ENCODE data around the gene STUM.
"Not testable (repeated sequence)": the region's sequence is repeated elsewhere in the genome, so short reads cannot be mapped to it uniquely, and the experiment has no call there.

STUM gene

DNA sequence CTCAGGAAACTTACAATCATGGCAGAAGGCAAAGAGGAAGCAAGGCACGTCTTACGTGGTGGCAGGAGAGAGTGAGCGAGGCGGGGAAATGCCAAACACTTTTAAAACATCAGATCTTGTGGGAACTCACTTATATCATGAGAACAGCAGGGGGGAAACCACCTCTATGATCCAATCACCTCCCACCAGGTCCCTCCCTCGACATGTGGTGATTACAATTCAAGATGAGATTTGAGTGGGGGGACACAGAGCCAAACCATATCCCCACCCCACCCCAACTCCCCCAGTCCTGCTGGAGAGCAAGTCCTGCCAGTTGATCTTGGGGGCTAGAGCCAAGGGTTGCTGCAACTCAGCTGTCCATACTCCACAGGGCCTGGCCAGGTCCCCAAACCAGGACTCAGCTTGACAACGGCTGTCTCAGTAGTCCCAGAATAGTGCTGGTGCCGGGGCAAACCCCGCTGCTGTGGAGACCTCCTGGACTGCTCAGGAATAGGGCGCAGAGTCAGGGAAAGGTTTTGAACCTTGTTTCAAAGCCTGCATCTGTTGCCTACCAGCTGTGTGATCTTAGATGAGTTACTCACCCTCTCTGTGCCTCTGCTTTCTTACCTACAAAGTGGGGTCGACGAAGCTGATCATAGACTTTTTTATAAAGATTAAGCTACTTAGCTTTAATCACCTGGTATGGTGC, 79.5 kb downstream of the STUM start:
- no peak for DNase-seq (ENCODE audit: low read depth)

DNA sequence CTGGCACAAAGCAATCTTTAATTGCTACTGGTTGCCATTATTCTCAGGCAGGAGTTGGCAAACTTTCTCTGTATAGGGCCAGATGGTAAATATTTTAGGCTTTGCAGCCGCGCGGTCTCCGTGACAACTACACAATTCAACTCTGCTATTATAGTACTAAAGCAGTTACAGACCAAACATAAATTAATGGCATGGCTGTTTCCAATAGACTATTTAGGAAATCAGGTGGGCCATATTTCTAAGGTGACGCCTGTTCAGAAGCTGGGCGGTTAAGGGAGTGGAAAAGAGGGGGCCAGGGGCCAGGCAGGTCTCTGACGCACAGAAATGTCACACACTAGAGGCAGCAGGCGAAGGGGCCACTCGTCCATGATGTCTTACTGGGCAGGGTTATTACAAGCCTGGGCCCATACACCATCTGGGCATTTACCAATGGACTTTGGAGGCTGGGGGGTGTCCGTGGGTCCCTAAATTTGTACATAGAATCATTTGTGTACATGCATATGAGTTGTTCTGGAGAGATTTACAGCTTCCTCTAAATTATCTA, 80.1 kb downstream of the STUM start:
- DNase-seq (ENCODE audit: low read depth) = no peak

DNA sequence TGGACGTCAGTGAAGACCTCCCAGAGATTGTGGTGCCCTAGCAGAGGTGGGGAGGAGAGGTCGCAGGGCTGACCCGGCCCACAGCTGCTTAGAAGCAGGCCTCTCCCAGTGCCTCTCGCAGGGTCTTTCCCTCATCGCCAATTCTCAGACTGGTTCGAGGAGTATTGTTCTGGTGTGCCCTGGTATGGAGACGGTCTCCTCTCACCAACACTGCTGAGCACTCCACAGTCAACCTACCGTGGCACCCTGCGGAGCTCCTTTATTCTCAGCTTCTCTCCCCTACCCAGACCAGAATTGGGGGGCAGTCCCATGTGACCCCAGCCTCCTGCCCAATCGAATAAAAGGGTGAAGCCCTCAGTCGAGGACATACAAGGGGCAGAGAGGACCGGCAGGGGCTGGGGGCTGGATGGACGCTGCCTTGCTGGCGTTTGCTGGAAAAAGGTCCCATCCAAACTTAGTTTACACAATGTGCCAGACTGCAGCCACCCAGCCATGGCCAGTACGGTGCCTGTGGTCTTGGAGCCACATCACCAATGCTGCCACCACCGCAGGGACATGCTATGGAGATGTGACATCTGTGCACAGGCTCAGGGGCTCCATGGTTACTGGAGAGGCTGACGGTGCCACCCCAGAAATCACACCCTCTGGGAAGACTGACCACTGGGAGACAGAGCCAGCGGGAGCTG, 80.8 kb downstream of the STUM start:
- DNase-seq (ENCODE audit: low read depth) = no peak

- no peak for DNase-seq (ENCODE audit: low read depth)
These were observed 81.5 kb downstream of the STUM start for GRCh38 chr1:226629896-226630550.

- no peak for DNase-seq (ENCODE audit: low read depth)
These were observed 82.0 kb downstream of the STUM start for GRCh38 chr1:226630592-226630991.

DNA sequence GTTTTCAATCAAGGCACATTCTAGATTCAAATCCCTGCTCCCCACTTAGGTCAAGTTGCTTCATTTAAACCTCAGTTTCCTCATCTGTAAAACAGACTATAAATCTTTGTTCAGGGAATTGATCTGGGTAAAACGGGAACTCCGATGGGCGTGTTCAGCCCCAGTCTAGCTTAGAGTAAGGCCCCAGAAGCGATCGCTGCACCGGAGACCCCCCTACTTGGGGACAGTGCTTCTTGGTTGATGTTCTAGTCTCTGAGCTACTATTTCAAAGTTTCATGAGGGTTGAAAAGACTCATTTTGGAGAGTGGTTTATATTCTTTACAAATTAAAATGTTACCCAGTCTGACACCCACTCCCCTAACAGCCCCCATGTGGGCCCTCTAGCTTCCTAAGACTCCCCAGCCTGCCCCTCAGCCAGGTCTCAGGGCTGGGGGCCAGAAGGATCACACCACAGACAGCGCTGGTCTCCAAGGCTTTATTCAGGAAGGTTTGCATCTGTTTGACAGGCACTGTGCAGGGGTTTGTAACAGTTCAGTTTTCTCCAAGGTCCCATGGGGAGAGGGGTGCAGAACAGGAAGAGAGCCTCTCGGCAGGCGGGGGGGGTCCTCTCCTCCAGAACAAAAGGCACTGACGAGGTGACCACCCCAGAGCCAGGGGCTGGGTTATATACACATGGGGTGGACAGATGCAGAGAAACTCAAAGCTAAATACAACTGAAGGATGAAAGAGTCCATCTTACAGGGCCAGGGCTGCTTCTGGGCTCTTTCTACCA, 82.9 kb downstream of the STUM start:
- no peak for DNase-seq (ENCODE audit: low read depth)

DNA sequence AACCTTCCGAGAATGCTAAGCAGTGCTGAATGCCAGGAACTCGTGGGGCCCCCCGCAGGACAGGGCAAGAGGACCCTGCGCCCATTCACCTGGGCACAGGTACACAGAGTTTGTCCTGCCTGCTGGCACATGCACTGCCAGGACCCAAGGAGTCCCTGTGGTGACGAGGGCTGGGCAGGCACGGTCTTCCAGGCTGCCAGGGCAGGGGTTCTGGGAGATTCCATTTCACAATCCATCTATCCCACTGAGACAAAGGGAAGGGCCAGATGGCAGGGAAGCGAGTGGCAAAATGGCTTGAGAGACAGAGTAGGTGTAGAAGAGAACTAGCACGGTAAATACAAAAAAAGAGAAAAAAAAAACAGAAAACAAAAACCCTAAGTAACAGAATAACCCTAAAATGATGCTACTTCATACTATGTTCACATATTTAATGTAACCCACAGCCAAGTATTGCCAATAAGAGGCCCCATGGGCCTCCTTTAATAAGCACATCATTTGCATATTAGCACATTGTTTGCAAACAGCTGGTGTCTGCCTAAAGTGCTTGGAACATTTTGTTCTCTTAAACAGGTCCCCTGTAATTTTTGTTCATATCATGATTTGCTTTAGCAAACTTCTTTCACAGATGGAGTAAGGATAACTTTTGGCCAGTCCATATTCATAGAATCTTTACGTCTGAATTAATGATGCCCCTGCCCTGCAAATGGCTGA, 83.8 kb downstream of the STUM start:
- DNase-seq (ENCODE audit: low read depth) = no peak

- DNase-seq (ENCODE audit: low read depth) = no peak
These were observed 84.4 kb downstream of the STUM start for GRCh38 chr1:226632922-226633351.

GRCh38 chr1:226633541-226634165, 85.1 kb downstream of the STUM start:
- no peak for DNase-seq (ENCODE audit: low read depth)

DNA sequence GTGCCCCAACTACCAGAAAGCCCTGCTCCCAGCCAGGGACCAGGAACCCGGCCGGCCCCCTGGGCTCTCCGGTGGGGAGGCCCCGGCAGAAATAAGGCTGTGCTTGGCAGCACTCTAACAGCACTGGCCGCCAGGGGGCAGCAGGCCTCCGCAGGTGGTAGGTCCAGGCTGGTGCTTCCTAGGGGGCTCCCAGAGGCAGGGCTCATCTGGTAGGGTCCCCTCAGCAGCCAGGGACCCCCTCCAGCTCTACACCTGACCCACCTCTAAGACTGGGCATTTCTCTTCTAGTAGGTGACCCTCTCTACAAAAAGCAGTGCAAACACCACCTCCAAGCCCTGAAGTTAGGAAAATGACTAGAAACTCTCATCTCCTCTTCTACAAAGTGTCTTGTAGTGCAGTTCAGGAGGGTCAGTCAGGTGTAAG, 85.6 kb downstream of the STUM start:
- DNase-seq (ENCODE audit: low read depth) = peak; percentile 73

DNA sequence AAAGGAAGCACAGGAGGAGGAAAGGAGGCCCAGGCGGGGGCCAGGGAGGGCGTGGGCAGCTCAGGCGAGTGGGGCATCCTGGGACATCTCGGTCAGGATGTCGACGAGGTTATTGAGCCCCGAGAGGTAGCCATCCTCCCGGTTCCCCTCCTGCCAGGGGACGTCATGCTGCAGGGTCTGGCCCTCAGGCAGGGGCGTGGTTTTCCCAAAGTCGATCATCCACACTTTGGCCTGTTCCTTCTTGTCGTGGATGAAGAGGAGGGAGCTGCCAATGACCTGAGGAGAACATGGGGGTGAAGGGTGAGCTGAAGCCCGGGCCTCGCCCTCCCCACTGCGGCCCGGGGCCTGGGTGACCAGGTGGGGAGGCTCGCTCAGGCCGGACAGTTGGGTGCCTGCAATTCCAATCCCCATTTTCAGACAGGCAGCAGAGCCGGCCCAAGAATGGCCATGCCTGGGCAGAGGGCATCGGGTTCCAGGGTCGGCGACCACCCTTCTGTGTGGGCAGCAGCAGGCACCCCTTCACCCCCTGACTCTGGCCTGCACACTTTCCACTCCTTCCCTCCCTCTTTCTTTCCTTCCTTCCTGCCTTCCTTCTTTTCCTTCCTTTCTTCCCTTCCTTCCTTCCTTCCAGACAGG, 86.2 kb downstream of the STUM start:
- no peak for DNase-seq (ENCODE audit: low read depth)

- DNase-seq (ENCODE audit: low read depth) = no peak
These were observed 86.9 kb downstream of the STUM start for GRCh38 chr1:226635456-226635941.

DNA sequence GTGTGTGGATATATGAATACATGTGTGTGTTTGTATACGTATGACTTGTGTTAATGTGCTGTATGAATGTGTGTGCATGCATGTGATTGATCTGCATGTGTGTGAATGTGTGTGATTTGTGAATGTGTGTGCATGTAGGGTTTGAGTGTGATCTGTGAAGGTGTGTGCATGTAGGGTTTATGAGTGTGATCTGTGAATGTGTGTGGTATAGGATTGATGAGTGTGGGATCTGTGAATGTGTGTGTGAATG, 88.2 kb downstream of the STUM start:
- no peak for DNase-seq (ENCODE audit: low read depth)

DNA sequence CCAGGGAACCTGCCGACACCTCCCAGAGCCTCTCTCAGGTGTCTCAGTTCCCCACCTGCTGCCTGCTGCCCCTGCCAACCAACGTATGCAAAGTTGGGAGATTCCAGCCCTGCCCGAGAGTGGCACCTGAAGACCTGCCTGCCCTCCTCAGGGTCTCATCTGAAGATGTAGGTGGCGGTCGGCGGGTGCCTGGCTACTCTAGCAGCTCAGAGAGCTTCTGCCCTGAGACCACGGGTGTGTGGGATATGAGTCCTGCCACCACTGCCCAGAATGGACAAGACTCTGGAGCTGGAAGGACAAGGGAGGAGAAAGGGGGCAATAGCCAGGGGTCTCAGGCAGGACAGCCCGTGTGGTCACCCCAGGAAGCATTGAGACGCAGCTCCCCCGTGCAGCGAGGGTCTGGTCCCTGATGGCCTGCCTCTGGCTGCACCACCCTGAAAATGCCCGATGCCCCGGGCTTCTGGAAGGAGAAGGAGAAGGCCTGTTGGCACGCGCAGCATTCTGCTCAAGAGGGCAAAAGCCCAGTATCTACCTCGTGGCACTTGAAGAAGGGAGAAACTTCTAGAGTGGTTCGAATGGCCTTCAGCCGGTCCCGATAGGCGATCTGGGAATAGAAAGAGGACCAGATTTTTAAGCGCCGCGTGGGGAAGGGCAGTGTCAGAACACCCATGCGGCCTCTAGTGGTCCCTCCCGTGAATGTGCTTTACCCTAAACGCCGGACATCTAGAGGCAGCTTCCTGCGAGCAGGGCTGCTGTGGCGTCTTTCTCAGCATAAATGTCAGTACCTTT, 88.8 kb downstream of the STUM start:
- no peak for DNase-seq (ENCODE audit: low read depth)

DNA sequence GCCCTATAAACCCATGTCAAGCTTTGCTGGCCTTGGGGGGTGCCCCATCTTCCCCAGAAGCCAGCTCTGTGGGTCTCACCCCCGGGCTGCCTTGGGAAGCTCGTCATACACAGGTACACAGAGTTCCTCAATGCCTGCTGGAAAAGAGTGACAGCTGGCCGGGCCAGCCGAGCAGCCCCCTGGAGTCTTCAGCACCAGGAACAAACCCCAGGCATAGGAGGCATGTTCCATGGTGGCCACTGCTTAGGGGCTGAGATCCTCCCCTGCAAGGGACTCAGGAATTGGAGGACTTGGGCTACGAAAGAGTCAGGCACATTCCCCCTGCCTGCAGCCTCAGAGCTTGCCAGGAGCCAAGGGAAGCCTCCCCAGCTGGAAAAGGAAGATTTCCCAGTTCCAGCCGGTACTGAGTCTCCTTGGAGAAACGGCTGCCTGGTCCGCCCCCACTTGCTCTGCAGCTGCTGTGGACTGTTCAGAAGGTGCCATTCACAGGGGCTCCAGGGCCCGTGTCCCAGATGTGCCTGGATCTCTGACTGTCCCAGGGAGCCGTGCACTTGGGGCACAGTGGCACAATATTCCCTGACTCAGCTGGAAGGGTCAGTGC, 89.5 kb downstream of the STUM start:
- DNase-seq (ENCODE audit: low read depth) = no peak

DNA sequence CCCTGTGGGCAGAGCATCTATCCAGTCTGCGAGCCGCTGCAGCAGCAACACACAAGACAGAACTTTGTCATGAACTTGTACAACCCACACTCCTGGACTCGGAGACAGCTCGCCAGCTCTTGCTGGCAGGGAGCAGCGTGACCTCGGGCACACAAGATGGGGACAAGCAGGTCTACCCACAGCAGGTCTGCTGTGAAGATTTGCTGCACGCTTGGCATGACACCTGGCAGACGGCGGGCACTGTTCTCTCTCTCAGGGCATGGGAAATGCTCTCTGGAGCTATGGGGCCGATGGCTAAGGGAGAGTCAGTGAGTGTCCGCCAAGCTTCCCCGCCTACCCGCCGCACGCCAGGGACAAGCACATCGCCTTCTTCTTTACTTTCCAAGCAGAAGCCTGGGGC, 90.0 kb downstream of the STUM start:
- DNase-seq (ENCODE audit: low read depth) = no peak

GRCh38 chr1:226639206-226639605, 90.6 kb downstream of the STUM start:
- not testable (repeated sequence) for DNase-seq (ENCODE audit: low read depth)

DNA sequence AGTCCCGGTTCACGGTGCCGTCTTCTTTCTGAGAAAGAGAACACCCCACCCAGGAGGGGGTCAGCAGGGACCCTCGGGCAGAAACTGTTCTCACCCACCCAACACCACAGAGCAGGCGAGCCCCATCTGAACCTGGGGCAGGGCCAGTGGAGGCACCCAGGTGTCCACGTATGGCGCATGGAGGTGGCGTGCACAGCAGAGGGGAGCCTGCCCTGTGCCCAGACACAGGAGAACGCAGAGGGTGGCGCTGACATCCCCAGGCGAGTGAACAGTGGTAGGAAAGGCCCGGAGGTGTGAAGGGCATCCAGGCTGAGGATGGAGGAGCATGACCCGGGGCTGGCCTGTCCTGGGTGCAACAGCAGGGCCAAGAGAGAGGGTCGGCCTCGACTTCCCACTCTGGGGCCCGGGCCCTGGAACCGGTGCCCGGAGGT, 91.1 kb downstream of the STUM start:
- no peak for DNase-seq (ENCODE audit: low read depth)

- DNase-seq (ENCODE audit: low read depth) = no peak
These were observed 92.0 kb downstream of the STUM start for GRCh38 chr1:226640321-226641136.

Measured in activated gamma-delta T cell treated with anti-CD3 and anti-CD28 coated beads, Interleukin-2, amount 50 U/mL, for 16 hours (primary cell).